IMR-90 (cell line): ENCODE data around the gene IL15RA.

Experiments
- CEBPB ChIP-seq: IDR thresholded peaks from 2 replicates; pipeline ENCODE4 v1.6.1; 2012; ENCODE audit warnings: low read depth, low read length, improper control_type of control experiment
- RFX5 ChIP-seq: IDR thresholded peaks from 2 replicates; pipeline ENCODE4 v1.8.0; 2012; ENCODE audit warnings: low read depth, mild to moderate bottlenecking, low read length, moderate library complexity

DNA sequence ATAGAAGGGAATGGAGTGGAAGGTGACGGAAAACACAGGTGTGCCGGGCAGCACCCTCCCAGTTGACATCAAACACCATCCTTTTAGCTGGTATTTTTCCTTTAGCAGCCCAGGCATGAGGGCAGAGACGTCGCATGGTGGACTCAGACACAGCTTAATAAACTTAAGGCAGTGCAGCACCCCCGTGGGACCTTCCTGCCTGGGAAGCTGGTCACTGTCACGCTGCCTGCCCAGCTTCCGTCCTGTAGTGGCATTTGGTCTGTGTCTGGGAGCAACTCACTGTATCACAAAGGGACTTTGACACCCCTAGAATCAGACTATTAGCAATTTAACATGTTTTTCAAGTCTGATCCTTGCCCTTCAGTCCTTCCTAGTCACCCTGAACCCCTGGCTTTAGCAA lies 35.8 kb downstream of the IL15RA start:
- no peak for TF ChIP-seq CEBPB
- no peak for TF ChIP-seq RFX5
